ENCODE data around the gene SSTR4. TPM values are rescaled to one million over a fixed set of nuclear protein-coding genes. Genes with fewer than 3 reads are reported as not detected.

SSTR4 gene
- total and polyA plus RNA-seq, 9 of the 15 experiments (the other 6 are each of a cell fraction or from before 2014, with no cell fraction given): not detected

- TF ChIP-seq FOXJ2 (tag; IDR thresholded peaks at IDR 0.05): no peak
- peak; percentile 75 for TF ChIP-seq ZNF175 (CRISPR knock-in tag; IDR thresholded peaks at IDR 0.05; ENCODE audit: low read depth)
- 0 out of 2 replicates have a peak, but pooled peaks have one; percentile 26 for TF ChIP-seq HDAC2 (IDR thresholded peaks at IDR 0.05)
- peak; percentile 43 to 62 for TF ChIP-seq E2F6 (IDR thresholded peaks at IDR 0.05; ENCODE audit: borderline replicate concordance in 1 of 2, extremely low read depth in 1 of 2, insufficient read depth in 1 of 2, insufficient read length in 1 of 2, low read depth in 1 of 2, low read length in 1 of 2, poor library complexity in 1 of 2, severe bottlenecking in 1 of 2)
- TF ChIP-seq SMC3 (conservative IDR thresholded peaks at IDR 0.05; ENCODE audit: insufficient read depth, low read depth, low read length): peak; percentile 81
- 0 out of 2 replicates have a peak, but pooled peaks have one; percentile 50 for TF ChIP-seq SOX6 (IDR thresholded peaks at IDR 0.05)
- peak; percentile 67 for TF ChIP-seq TBP (optimal IDR thresholded peaks at IDR 0.05; ENCODE audit: low read depth, low read length)
- peak; percentile 24; the same call in 1 of the 2 replicates for TF ChIP-seq SAFB (IDR thresholded peaks at IDR 0.05; ENCODE audit: borderline replicate concordance, low read depth, low read length)
- TF ChIP-seq YY1 (IDR thresholded peaks at IDR 0.05; ENCODE audit: borderline replicate concordance in 1 of 3, control insufficient read depth in 1 of 3, extremely low read depth in 1 of 3, insufficient read depth in 3 of 3, insufficient read length in 1 of 3, insufficient replicate concordance in 2 of 3, low read depth in 1 of 3, low read length in 2 of 3): peak in 2 of 3 experiments; percentile 57 to 73
- TF ChIP-seq FOXM1 (IDR thresholded peaks at IDR 0.05; ENCODE audit: low read depth): no peak
- no peak for TF ChIP-seq FOXM1 (CRISPR knock-in tag; IDR thresholded peaks at IDR 0.05; ENCODE audit: low read depth)
- 0 out of 4 replicates have a peak, but pooled peaks of 1 of the 2 experiments have one; percentile 22 for TF ChIP-seq TRIM24 (IDR thresholded peaks at IDR 0.05)
- TF ChIP-seq ZNF589 (CRISPR knock-in tag; IDR thresholded peaks at IDR 0.05; ENCODE audit: low read depth): peak; percentile 69; the same call in 1 of the 2 replicates
- TF ChIP-seq, protein P1, sequence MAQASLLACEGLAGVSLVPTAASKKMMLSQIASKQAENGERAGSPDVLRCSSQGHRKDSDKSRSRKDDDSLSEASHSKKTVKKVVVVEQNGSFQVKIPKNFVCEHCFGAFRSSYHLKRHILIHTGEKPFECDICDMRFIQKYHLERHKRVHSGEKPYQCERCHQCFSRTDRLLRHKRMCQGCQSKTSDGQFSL (CRISPR knock-in tag; IDR thresholded peaks at IDR 0.05): no peak
- TF ChIP-seq, protein P1 (tag; IDR thresholded peaks at IDR 0.05): peak in 1 of 2 experiments; percentile 73; a peak in 1 of 4 replicates
- TF ChIP-seq ZFX (CRISPR knock-in tag; IDR thresholded peaks at IDR 0.05): peak; percentile 76
Measured at GRCh38 chr20:23050847-23051627, 15.9 kb downstream of the SSTR4 start (continued).
